Effector CD4-positive, alpha-beta T cell (primary cell): Measurements from ENCODE around the gene BCORL1.
A peak's percentile ranks its signal among the peaks of the same experiment; 100 is the strongest.

Experiments
- DNase-seq: peaks from one replicate; pipeline ENCODE4 v3.0.0-alpha.2; 2020

Gene BCORL1

GRCh38 chrX:130018143-130018542, 35.7 kb downstream of the BCORL1 start:
- DNase-seq: no peak

- no peak for DNase-seq
These were observed 38.4 kb downstream of the BCORL1 start for GRCh38 chrX:130020661-130021324.

DNA sequence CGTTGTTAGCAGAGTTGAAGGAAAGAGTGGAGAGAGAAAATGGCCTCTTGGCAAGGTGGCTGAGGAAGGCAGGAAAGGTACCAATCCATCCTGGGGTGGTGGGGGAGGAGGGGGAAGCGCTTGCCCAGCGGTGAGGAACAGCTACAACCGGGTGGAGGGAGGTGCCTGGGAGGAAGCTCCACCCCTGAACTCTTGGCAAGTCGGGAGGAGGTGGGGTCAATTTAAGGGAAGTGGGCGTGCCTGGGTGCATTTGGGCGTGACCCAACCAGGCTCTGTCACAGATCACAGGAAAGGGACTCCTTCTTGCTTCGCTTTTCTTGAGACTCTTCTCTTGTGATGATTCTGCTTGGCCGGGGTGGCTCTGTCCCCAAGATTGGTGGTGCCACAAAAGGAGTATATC, 41.7 kb downstream of the BCORL1 start:
- peak; percentile 62 for DNase-seq

DNA sequence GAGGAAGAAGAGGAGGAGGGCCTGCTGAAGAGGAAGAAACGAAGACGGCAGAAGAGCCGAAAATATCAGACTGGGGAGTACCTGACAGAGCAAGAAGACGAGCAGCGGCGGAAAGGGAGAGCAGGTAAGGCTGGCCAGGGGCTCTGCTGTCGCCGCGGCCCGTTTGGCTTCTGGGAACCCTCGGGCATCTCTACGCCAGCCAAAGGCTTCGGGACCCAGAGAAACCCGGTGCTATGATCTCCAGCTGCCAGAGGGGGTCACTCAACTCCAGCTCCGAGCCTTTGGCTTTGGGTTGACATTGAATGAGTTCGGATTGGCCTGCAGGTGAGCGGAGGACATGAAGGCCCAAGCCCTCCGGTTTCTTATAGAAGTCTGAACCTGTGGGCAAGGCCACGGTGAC, 42.8 kb downstream of the BCORL1 start:
- DNase-seq: no peak

DNA sequence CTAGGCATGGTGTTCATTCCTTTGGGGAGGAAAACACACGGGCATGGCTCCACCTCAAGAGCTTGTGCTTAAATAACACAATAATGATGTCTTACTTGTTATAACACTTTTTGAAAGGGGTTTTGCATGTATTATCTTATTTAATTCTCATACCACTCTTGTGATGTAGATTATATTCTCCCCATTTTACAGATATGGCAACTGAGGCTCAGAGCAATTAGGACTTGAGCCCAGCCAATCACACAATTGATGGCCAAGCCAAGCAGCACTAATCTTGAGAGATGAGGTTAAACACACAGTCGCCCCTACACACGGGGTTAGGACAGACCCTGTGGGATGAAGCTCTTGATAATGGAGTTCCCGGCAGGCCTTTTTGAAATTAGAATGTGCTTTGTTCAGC, 45.1 kb downstream of the BCORL1 start:
- no peak for DNase-seq

DNA sequence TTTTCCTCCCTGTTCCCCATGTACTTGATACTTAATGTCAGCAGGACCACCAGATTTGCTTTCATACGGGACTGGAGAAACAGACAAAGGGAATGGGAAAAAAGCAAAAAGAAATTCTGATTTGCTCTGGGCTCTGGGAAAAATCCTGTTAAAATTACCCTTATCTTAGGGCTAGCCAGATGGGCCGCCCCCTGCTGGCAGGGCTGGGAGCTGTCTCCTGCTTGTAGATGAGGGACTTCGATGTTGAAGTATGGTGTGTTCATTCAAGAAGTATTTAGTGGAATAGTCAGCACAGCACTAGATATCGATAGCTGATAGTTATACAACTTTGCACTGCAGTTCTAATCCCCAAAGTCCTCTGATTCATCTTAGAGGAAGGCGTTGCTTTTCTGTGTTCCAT, 45.8 kb downstream of the BCORL1 start:
- DNase-seq: peak; percentile 49

GRCh38 chrX:130030826-130031225, 48.4 kb downstream of the BCORL1 start:
- DNase-seq: no peak

DNA sequence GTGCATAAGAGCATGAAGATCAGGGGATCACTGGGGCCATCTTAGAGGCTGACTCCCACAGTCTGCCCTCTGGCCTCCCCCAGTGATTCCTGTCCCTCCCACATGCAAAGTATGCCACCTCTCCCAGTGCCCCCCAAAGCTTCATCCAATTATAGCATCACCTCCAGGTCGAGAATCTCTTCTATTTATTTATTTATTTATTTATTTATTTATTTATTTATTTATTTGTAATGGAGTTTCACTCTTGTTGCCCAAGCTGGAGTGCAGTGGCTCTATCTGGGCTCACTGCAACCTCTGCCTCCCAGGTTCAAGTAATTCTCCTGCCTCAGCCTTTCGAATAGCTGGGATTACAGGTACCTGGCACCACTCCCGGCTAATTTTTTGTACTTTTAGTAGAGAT, 50.1 kb downstream of the BCORL1 start:
- DNase-seq: no peak

DNA sequence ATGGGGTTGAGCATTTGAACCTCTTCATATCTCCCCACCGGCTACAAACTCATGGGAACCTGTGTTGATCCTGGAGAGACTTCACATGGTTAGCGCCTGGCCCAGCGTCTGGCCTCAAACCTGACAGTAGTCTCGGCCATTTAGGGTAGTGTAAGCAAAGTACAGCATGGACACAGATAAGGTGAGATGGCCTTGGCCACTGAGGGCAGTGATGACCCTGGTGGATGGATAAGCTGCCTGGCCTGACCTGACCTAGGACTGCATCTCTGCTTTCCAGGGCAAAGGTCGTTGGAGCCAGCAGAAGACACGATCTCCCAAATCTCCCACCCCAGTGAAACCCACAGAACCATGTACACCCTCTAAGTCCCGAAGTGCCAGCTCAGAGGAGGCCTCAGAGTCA, 51.7 kb downstream of the BCORL1 start:
- DNase-seq: no peak

GRCh38 chrX:130039847-130040246, 57.4 kb downstream of the BCORL1 start:
- DNase-seq: no peak

- no peak for DNase-seq
These were observed 65.0 kb downstream of the BCORL1 start for GRCh38 chrX:130047416-130047815.

DNA sequence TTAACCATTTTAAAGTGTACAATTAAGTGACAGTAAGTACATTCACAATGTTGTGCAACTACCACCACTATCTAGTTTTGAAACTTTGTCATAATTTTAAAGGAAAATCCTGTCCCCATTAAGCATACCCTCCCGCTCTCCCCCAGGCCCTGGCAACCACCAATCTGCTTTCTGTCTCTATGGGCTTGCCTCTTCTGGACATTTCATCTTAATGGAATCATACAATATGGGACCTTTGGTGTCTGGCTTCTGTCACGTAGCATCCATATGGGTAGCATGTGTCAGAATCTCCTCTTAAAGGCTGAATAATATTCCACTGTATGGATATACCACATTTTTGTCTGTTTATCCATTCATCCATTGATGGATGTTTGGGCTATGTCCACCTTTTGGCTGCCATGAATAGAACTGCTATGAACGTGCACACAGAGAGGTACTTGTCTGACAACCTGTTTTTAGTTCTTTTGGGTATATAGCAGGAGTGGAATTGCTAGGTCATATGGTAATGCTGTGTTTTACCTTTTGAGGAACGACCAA, 66.3 kb downstream of the BCORL1 start:
- DNase-seq: no peak

DNA sequence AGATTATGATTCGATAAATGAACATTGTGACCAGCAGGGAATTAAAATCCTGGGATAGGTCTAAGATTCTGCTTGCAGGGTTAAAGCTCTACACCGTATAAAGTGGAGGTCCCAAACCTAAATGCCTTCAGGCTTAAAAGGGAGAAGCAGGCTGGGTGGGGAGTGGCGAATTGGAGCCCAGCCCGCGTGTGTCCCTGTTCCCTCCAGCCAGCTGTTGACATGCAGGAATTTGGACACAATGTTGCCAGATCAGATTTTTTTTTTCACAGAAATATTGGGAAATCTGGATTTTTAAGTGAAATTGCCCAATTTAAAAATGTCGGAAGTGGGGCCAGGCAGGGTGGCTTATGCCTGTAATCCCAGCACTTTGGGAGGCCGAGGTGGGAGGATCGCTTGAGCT, 67.4 kb downstream of the BCORL1 start:
- no peak for DNase-seq

GRCh38 chrX:130051176-130051845, 68.9 kb downstream of the BCORL1 start:
- no peak for DNase-seq

- DNase-seq: no peak
These were observed 70.8 kb downstream of the BCORL1 start for GRCh38 chrX:130053236-130053635.

DNA sequence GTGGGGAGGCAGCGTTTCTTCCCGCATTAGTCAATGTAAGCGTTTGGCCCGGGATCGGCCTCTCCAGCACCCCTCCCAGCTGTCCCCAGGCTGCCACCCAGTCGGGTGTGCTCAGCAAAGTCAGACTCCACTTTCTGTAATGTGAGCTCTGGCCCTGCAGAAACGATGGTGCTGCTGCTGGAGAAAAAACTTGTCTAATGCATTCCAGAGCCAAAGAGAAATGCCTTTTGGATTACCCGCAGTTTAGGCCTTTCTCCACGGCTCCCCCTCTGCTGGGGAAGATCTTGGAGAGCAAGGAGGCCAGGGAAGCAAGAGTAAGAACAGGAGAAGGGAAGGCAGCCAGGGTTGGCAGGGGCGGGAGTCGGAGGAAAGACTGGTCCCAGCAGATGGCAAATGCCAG, 72.7 kb downstream of the BCORL1 start:
- DNase-seq: no peak

DNA sequence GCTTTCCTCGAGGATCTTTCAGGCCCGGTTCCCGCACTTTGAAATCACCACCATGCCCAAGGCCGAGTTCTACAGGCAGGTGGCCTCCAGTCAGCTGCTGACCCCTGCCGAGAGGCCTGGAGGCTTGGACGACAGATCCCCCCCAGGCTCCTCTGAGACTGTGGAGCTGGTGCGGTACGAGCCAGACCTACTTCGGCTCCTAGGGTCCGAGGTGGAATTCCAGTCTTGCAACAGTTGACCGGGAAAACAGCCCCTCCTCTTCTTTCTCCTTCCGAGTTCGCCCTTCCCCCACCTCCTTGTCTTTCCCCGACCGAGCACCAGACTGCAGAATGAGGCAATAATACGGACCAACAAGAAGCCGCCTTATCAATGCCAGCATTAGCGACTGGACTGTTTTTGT, 73.5 kb downstream of the BCORL1 start:
- DNase-seq: no peak

DNA sequence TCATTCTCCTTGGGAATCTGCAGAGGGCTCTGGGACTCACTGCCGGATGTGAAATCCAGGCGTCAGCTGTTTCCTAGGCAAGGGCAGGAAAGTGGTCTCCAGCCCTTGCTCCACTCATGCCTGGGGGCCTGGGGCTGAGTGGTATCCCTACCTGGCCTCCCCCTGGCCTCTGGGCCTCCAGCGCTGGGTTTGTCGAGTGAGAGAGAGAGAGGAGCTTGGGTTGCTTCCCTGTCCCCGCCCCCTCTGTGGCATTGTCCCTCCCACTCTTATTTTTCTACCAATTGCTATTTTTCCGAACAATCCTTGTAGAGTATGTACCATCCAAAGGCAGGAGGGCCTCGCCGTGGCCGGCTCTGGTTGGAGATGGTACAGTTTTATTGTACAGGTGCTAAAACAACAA, 74.8 kb downstream of the BCORL1 start:
- no peak for DNase-seq

GRCh38 chrX:130058652-130059051, 76.2 kb downstream of the BCORL1 start:
- no peak for DNase-seq

GRCh38 chrX:130060122-130061069, 78.0 kb downstream of the BCORL1 start:
- peak; percentile 77 for DNase-seq

DNA sequence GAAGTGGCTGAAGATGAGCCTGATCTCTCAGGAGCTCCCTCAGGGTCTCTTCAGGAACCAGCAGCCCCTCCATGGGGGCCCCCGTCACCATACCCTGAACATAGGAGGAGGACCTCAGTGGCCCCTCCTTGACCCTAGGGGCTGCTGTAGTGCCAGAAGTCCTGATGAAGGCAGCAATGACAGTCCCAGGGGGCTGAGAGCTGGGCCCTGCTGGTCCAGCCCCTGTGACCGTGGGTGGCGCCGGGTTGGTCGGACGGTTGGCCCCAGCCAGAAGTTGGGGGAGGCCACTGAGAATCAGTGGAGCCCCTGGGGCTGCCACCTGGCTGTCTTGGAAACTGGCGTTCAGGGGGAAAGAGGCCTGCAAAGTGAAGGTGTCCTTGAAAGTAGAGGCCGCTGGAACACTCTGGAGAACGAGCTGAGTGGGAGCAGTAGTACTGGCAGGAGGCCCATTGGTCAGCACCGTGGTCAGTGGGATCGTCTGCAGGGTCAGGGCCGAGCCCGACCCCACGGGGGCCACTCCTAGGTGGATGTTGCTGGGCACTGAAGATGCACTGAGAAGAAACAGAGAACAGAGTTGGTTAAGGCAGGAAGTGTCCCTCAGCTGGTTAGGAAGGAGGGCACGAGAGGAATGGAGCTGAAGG, 84.7 kb downstream of the BCORL1 start:
- DNase-seq: no peak

GRCh38 chrX:130071611-130072344, 89.3 kb downstream of the BCORL1 start:
- no peak for DNase-seq
